ENCODE results near the gene SCARB1.

Gene SCARB1

GRCh38 chr12:124790650-124791400 is 72.8 kb downstream of the SCARB1 start:
- no peak for FAIRE-seq

GRCh38 chr12:124788936-124789555 is 74.6 kb downstream of the SCARB1 start:
- no peak for FAIRE-seq

GRCh38 chr12:124786061-124786964 is 77.4 kb downstream of the SCARB1 start:
- no peak for FAIRE-seq

- no peak for FAIRE-seq
These were observed 78.6 kb downstream of the SCARB1 start for GRCh38 chr12:124784871-124785572.

GRCh38 chr12:124783087-124783486 is 80.6 kb downstream of the SCARB1 start:
- no peak for FAIRE-seq

- FAIRE-seq = no peak
These were observed 81.5 kb downstream of the SCARB1 start for GRCh38 chr12:124782132-124782531.

- FAIRE-seq = no peak
These were observed 82.6 kb downstream of the SCARB1 start for GRCh38 chr12:124780752-124781685.

GRCh38 chr12:124780336-124780735 is 83.3 kb downstream of the SCARB1 start:
- no peak for FAIRE-seq

- FAIRE-seq = no peak
These were observed 84.2 kb downstream of the SCARB1 start for GRCh38 chr12:124779161-124780141.

- FAIRE-seq = no peak
These were observed 85.3 kb downstream of the SCARB1 start for GRCh38 chr12:124778411-124778810.

- FAIRE-seq = no peak
These were observed 86.0 kb downstream of the SCARB1 start for GRCh38 chr12:124777399-124778372.

- no peak for FAIRE-seq
These were observed 87.5 kb downstream of the SCARB1 start for GRCh38 chr12:124776125-124776513.

- no peak for FAIRE-seq
These were observed 89.0 kb downstream of the SCARB1 start for GRCh38 chr12:124774462-124775167.

GRCh38 chr12:124774054-124774461 is 89.6 kb downstream of the SCARB1 start:
- FAIRE-seq = no peak

- no peak for FAIRE-seq
These were observed 91.1 kb downstream of the SCARB1 start for GRCh38 chr12:124772289-124773170.

GRCh38 chr12:124771462-124772288 is 92.0 kb downstream of the SCARB1 start:
- FAIRE-seq = no peak

- FAIRE-seq = no peak
These were observed 92.9 kb downstream of the SCARB1 start for GRCh38 chr12:124770728-124771127.

Measured in G401.6 (cell line).